GM06990 (cell line): Measurements from ENCODE around the gene ELAVL2.

Experiments
- DNase-seq: peaks from one replicate; pipeline ENCODE4 v3.0.0-alpha.2; 2011; ENCODE audit not compliant: insufficient read length; ENCODE audit errors: extremely low read depth
- H3K27me3 ChIP-seq: replicated peaks from 2 replicates; pipeline ENCODE4 v1.6.0; 2011; ENCODE audit warnings: low read length; ENCODE audit not compliant: control insufficient read depth, insufficient read depth
- H3K36me3 ChIP-seq: 2 replicates; pipeline ENCODE4 v1.5.1; 2011; ENCODE audit warnings: low read length; ENCODE audit not compliant: control insufficient read depth, insufficient read depth
- H3K4me3 ChIP-seq: replicated peaks from 2 replicates; pipeline ENCODE4 v1.5.1; 2011; ENCODE audit warnings: low read depth, mild to moderate bottlenecking, control low read depth, low read length
- TF ChIP-seq, protein P1 (sequence below): IDR thresholded peaks from 2 replicates; pipeline ENCODE4 v1.5.1; 2011; ENCODE audit warnings: low read length, control low read depth, mild to moderate bottlenecking, inconsistent platforms; ENCODE audit not compliant: insufficient read depth, poor library complexity, severe bottlenecking

ELAVL2 gene

DNA sequence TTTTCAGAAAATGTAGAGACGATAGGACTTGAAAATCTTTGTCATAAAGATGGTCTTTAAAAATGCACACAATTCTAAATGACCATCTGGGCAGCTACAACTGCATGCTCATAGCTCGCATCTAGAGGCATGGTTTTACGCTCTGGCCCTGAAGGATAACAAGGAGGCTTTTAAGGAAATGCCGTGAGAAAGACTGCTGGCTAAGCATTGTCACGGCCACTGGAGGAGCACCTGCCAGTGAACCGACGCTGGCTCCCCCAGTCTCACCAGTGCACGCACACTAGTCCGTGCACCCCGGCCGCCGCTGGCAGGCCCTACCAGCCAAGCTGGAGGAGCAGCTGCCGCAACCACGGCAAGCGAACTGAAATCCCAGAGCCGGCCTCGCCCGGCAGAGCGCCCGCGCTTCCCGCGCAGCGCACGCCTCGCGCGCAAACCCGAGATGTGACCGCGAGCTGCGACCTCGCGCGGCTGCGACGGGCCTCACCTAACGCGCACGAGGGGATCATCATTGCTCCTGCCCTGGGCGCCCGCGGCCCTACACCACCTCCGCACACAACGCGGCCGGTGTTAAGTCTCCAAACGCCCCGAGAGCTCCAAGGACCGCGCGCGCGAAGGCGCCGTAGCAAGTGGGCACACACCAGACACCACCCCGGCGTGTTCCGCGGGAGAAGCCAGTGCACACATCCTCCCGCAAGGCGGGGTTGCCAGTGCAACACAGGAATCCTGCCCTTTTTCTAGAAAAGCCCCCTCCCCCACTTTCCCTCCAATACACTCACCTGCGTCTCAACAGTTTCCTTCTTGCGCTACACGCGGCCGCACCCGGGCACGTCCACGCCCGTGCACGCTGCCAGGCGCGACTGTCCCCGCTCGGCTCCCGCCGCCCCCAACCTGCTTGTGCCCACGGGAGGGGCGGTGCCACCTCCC is 5.3 kb downstream of the ELAVL2 start:
- Histone ChIP-seq H3K4me3 (no peak overlapping the region), H3K27me3 (no peaks in the 10 kb centered on the region), H3K36me3 (no peaks in the 10 kb centered on the region)
- no peak for DNase-seq
- TF ChIP-seq, protein P1, sequence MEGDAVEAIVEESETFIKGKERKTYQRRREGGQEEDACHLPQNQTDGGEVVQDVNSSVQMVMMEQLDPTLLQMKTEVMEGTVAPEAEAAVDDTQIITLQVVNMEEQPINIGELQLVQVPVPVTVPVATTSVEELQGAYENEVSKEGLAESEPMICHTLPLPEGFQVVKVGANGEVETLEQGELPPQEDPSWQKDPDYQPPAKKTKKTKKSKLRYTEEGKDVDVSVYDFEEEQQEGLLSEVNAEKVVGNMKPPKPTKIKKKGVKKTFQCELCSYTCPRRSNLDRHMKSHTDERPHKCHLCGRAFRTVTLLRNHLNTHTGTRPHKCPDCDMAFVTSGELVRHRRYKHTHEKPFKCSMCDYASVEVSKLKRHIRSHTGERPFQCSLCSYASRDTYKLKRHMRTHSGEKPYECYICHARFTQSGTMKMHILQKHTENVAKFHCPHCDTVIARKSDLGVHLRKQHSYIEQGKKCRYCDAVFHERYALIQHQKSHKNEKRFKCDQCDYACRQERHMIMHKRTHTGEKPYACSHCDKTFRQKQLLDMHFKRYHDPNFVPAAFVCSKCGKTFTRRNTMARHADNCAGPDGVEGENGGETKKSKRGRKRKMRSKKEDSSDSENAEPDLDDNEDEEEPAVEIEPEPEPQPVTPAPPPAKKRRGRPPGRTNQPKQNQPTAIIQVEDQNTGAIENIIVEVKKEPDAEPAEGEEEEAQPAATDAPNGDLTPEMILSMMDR: no peak

DNA sequence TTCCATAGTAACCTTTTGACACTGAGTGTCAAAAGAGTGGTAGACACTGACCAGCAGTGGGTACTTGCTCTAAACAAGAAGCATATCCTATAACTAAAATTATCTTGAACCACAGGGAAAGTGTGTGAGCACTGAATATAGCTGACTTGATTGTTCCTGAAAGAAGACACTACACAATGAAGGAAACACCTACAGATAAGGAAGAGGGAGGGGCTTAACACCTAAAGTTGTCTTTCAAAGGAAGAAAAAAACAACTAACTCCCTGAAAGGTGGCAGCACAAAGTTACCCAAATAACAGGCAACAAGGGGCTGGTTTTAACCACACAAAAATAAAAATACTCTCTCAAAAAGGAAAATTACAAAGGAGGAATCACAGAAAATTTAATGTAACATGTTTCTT is 6.6 kb downstream of the ELAVL2 start:
- TF ChIP-seq, protein P1: no peak
- H3K36me3 ChIP-seq: no peaks in the 10 kb centered on the region
- no peak overlapping the region for H3K4me3 ChIP-seq
- no peaks in the 10 kb centered on the region for H3K27me3 ChIP-seq
- no peak for DNase-seq

DNA sequence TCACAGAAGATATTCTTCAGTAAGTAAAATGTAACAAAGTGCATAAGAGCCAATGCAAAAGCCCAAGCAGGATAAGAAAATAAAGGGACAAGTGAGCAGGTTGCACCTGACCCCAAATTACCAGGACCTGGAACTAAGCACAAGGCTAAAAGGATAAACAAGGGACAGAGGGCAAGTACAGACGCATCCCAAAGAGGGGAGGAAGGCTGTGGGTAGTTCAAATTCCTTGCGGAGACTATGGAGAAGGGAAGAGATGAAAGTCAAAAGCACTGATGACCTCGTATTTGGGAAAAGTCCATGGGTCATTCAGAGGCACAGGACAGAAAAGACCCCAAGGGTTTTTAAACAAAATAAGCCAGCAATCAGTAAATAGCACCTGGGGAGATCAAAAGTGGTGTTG is 11.8 kb downstream of the ELAVL2 start:
- TF ChIP-seq, protein P1: no peak
- Histone ChIP-seq H3K27me3 (no peaks in the 10 kb centered on the region), H3K4me3 (no peak overlapping the region), H3K36me3 (no peaks in the 10 kb centered on the region)
- DNase-seq: no peak

DNA sequence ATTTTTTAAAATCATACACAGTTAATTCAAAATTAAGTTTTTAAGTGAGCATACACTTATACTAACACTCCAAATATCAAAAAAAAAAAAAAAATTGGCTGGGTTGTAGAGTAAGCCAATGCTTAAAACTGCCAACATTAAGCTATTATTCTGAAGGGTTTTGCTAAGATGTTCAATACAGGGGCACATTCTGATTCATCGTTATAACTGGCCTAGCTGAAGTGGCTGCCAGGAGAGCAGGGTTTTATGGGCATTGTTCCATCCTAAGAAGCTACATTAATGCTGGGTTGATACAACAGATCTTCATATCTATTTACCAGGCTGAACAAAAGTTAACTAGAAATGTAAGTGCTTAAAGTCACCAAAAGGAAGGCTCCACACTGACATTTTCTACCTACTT is 13.4 kb downstream of the ELAVL2 start:
- H3K4me3 ChIP-seq: no peak overlapping the region
- TF ChIP-seq, protein P1: no peak
- no peaks in the 10 kb centered on the region for H3K36me3 ChIP-seq
- no peaks in the 10 kb centered on the region for H3K27me3 ChIP-seq
- no peak for DNase-seq

DNA sequence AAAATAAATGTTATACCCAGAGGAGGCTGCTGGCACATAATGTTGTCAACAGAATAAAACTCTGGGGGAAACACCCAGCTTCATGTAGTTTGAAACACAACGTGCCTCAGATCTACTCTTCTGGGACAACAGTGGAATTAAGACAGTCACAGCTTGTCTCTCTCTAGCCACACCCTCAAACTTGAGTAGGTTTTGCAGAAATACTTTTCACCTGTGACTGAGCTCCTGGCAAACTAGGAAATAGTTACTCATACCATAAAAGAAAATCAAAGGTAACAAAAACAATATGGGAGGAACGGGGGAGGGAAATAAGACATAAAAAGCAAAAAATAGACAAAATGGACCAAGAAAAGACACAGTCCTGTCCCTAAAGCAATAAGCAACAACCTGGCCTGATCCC is 14.4 kb downstream of the ELAVL2 start:
- H3K36me3 ChIP-seq: no peaks in the 10 kb centered on the region
- no peak overlapping the region for H3K4me3 ChIP-seq
- TF ChIP-seq, protein P1: no peak
- H3K27me3 ChIP-seq: no peaks in the 10 kb centered on the region
- DNase-seq: no peak
